Choroid plexus epithelial cell (primary cell): ENCODE data around the gene FAM32A.

ENCODE experiments used
- DNase-seq: peaks from one replicate; pipeline ENCODE4 v3.0.0-alpha.2; 2010; ENCODE audit warnings: low read depth
- H3K4me3 ChIP-seq: 2 replicates; pipeline ENCODE4 v1.5.1; 2011; ENCODE audit warnings: low read depth, mild to moderate bottlenecking, control low read depth, low read length, moderate library complexity
- TF ChIP-seq, protein P1 (sequence below): conservative IDR thresholded peaks from 2 replicates; pipeline ENCODE4 v1.5.1; 2011; ENCODE audit warnings: low read depth, mild to moderate bottlenecking, control low read depth, inconsistent platforms, low read length, moderate library complexity

FAM32A gene

DNA sequence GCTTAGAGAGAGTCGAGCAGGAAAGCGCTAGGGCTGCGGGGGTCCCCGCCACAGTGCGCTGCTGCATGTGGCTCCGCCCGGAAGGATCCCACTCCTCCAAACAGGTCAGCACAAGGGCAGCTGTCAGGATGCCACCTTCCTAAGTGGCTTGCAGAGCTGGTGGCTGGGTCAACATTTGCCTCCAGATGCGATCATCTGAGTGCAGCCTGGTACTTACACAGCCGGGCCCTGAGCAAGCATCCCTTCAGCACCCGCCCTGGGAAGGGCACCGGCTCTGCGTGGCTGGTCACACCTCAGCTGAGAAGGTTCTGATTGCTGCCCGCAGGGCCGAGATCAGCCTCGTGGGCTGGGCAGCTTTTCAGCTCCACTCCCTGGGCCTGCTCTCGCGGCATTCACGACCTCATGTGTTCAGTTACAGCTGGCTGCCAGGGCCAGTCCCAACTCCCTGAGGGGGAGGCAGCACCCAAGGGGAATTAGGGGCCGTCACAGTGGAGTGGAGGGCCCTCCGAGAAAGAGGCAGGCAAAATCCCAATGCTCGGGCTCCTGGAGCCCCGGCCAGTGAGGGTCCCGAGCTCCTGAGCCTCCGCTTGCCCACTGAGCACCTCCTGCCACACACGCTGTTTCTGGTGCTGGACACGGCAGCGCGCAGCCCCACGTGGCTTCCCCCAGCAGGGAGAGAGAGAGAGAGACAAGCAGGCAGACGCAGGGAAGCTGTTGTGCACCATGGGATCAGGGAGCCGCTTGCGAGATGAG is 39.3 kb downstream of the FAM32A start:
- H3K4me3 ChIP-seq: no peak overlapping the region
- DNase-seq: no peak
- TF ChIP-seq, protein P1, sequence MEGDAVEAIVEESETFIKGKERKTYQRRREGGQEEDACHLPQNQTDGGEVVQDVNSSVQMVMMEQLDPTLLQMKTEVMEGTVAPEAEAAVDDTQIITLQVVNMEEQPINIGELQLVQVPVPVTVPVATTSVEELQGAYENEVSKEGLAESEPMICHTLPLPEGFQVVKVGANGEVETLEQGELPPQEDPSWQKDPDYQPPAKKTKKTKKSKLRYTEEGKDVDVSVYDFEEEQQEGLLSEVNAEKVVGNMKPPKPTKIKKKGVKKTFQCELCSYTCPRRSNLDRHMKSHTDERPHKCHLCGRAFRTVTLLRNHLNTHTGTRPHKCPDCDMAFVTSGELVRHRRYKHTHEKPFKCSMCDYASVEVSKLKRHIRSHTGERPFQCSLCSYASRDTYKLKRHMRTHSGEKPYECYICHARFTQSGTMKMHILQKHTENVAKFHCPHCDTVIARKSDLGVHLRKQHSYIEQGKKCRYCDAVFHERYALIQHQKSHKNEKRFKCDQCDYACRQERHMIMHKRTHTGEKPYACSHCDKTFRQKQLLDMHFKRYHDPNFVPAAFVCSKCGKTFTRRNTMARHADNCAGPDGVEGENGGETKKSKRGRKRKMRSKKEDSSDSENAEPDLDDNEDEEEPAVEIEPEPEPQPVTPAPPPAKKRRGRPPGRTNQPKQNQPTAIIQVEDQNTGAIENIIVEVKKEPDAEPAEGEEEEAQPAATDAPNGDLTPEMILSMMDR: no peak

DNA sequence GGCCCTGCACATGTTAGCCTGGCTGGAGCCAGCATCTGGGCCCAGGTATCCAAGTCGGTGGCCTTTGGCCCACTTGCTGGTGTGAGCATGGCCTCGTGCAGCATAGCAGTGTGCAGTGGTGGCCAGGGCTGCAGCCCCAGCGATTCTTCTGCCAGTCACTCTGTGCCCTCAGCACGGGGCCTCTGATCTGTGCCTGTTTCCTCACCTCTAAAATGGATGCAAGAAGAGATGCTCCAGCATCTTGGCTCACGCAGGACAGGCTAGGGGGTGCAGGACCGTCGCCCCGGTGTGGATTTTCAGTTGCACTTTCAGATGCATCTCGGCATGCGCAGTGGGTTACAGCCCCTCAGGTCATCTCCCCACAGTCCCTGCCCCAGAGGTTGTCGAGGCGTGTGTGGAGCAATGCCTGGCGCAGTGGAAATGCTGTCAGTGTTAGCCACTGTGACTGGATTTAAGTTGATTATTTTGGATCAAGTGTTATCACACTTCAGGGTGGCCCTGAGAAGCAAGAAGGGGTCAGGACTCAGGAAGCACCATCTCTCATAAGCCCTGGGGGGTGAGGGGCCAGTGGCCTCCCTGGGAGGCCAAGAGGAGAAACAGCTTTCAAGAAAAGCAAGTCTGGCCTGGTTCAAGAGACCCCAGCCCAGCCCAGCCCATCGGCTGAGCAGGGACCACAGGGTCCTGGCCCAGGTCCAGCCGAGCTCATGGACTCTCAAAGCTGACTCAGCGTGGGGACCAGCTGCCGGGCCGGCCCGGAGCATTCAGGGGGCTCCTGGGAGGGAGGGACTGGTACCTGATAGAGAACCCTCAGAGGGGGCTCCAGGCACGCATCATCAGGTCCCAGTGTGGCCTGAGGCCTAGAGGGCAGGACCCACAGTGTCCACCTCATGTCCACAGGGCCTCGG is 40.3 kb downstream of the FAM32A start:
- no peak overlapping the region for H3K4me3 ChIP-seq
- DNase-seq: no peak
- TF ChIP-seq, protein P1: no peak

DNA sequence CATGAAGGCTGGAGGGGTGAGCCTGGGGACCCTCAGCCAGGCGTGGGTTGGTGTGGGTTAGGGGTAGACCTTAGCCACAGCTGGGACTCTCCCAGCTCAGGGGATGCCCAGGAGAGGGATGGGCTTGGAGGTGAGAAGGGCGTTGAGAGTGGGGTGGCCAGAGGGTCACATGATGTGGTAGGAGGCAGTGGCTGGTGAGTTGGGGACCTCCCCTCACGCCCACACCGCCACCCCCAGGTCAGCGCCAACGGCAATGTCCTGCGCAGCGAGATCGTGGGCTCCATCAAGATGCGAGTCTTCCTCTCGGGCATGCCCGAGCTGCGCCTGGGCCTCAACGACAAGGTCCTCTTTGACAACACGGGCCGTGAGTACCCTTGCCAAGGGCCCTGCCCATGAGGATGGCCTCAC is 41.0 kb downstream of the FAM32A start:
- DNase-seq: no peak
- TF ChIP-seq, protein P1: no peak
- no peak overlapping the region for H3K4me3 ChIP-seq

DNA sequence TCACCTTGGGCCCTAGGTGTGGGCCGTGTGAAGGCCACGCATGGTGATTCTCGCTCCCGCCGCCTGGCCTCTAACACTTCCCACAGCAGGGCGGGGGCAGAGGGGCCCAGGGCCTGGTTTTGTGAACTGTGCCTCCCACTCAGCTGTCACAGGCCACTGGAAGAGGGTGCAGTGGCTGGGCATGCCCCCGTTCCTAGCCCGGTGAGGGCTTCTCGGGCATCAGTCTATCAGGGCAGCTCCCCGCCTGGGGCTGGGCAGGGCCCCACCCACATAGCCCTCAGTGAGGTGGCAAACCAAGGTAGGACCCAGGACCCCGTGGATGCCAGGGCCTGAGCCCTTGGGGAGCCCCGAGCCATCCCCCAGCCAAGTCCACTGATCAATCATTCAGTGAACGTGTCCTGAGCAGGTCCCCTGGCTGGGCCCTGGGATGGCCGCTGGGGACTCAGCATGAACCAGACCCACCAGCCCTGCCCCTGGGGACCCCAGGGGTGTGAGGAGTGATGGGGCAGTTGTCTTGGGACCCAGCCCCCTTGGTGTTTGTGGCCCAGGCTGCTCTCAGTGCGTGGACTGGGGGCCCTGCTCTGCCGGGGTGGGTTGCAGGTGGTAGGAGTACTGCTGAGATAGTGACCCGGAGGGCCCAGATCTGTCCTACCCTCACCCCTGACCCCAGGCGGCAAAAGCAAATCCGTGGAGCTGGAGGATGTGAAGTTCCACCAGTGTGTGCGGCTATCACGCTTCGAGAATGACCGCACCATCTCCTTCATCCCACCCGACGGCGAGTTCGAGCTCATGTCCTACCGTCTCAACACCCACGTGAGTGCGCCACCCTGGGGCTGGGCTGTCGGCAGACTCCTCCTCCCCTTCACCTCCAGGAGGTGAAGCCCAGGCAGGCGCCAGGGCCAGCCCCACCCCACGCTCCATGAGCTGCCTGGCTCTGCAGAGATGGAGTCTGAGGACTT is 41.9 kb downstream of the FAM32A start:
- DNase-seq: no peak
- TF ChIP-seq, protein P1: no peak
- no peak overlapping the region for H3K4me3 ChIP-seq

DNA sequence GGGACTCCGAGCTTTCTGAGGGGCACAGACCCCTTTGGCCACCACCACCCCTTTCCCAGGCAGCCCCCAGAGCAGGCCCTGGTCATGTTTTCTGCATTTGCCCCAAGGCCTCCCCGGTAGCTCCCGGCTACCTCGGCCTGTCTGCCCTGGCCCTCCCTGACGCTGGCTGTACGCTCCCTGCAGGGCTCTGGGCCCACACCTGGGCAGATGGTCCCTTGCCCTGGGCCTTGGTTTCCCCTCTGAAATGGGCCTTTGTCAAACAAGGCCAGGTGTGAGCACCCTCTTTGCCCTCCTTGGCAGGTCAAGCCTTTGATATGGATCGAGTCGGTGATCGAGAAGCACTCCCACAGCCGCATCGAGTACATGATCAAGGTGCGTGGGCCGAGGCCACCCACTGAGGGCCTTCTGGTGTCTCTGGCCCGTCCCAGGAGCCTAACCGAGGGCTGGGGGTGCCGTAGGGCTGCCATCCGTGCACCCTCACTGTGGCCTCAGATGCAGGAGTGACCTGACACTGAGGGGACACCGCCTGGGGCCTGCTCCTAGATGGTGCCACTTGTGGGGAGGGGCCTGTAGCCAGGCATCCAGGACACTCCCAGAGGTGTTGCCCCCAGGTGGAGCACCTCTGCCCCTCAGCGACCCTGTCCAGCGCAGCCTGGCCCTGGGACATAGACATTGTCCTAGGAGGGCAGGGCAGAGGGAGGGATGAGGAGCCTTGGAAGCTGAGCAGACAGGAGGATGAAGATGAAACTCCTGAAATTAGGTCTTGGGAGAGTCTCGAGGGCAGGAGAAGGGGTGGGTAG is 42.8 kb downstream of the FAM32A start:
- DNase-seq: no peak
- TF ChIP-seq, protein P1: no peak
- no peak overlapping the region for H3K4me3 ChIP-seq
